ENCODE measurements around the gene PLA2G4D. TPM values are rescaled to one million over a fixed set of nuclear protein-coding genes. Genes with fewer than 3 reads are reported as not detected.

The PLA2G4D gene
- total and polyA plus RNA-seq, 2 donors (not counting 3 experiments of a cell fraction or from before 2014, with no cell fraction given) = not detected

DNA sequence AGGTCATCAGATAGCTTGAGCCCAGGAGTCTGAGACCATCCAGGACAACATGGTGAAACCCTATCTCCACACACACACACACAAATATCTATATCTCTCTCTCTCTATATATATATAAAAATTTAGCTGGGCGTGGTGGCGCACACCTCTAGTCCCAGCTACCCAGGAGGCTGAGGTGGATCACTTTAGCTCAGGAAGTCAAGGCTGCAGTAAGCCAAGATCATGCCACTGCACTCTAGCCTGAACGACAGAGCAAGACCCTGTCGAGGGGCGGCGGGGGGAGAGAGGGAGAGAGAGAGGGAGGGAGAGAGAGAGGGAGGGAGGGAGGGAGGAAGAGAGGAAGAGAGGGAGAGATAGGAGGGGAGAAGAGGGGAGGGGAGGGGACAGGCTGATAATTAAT is 34.1 kb upstream of the PLA2G4D start:
- H3K4me3 ChIP-seq (replicated peaks in 1 of 3; ENCODE audit: insufficient read depth in 1 of 3, low read depth in 1 of 3, low read length in 3 of 3) = no peak overlapping the region
- dilution Hi-C loops (cut with MboI; ENCODE audit: extremely low pct_ligation_motif_present, low sequenced_read_pairs) = no loop called here
- FAIRE-seq = no peak
- no peaks in the 10 kb centered on the region for H3K36me3 ChIP-seq (ENCODE audit: control insufficient read depth in 2 of 2, extremely low read depth in 1 of 2, insufficient read depth in 2 of 2, low read length in 2 of 2)
- no peak overlapping the region for H3K9ac ChIP-seq (replicated peaks; ENCODE audit: extremely low read depth, insufficient read depth, low read length)
- H3K4me2 ChIP-seq (ENCODE audit: insufficient read depth, low read length) = no peak overlapping the region
- H3K27ac ChIP-seq (ENCODE audit: insufficient read depth, low read depth, low read length) = no peak overlapping the region
- H4K20me1 ChIP-seq (replicated peaks; ENCODE audit: control insufficient read depth, extremely low read depth, insufficient read depth, low read length) = no peaks in the 10 kb centered on the region
- no peaks in the 10 kb centered on the region for H3K9me3 ChIP-seq (replicated peaks; ENCODE audit: control insufficient read depth, insufficient read depth, low read length)
- intact Hi-C loops (cut with micrococcal nuclease) = no loop called here
- H2AFZ ChIP-seq (ENCODE audit: low read depth, low read length) = no peak overlapping the region
- no peaks in the 10 kb centered on the region for H3K9me1 ChIP-seq (replicated peaks; ENCODE audit: control insufficient read depth, extremely low read depth, insufficient read depth, low read length)
- CTCF ChIA-PET = interaction anchor here (0.7 to 1.2 kb wide), 3 partner anchors 9 to 15 kb away, joined by 3 to 4 read pairs (median 4); no protein-coding TSS in a partner anchor
- DNase-seq (ENCODE audit: low read depth, low spot score) = no peak
- H3K27me3 ChIP-seq (ENCODE audit: control insufficient read depth in 2 of 2, insufficient read depth in 2 of 2, low read length in 2 of 2) = peaks cover 18 to 21% of the 10 kb centered on the region in 2 experiments
- TF ChIP-seq JUN (IDR thresholded peaks at IDR 0.05; ENCODE audit: borderline replicate concordance, insufficient read depth, insufficient read length, low read depth) (no peak), FOS (IDR thresholded peaks at IDR 0.05; ENCODE audit: borderline replicate concordance, insufficient read depth, low read length) (no peak), POLR2AphosphoS5 (IDR thresholded peaks at IDR 0.05; ENCODE audit: insufficient read depth, low read depth, low read length) (no peak), EZH2 (IDR thresholded peaks at IDR 0.05; ENCODE audit: borderline replicate concordance, low read depth, low read length, severe bottlenecking) (no peak), MYC (IDR thresholded peaks at IDR 0.05; ENCODE audit: low read depth, low read length) (no peak), GATA2 (IDR thresholded peaks at IDR 0.05; ENCODE audit: insufficient read depth, insufficient read length, low read depth, low read length) (no peak), POLR2A (IDR thresholded peaks at IDR 0.05; ENCODE audit: low read depth, low read length) (no peak)
- TF ChIP-seq, protein P1, sequence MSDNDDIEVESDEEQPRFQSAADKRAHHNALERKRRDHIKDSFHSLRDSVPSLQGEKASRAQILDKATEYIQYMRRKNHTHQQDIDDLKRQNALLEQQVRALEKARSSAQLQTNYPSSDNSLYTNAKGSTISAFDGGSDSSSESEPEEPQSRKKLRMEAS (IDR thresholded peaks at IDR 0.05; ENCODE audit: insufficient read depth, insufficient read length) = no peak
- TF ChIP-seq, protein P2, sequence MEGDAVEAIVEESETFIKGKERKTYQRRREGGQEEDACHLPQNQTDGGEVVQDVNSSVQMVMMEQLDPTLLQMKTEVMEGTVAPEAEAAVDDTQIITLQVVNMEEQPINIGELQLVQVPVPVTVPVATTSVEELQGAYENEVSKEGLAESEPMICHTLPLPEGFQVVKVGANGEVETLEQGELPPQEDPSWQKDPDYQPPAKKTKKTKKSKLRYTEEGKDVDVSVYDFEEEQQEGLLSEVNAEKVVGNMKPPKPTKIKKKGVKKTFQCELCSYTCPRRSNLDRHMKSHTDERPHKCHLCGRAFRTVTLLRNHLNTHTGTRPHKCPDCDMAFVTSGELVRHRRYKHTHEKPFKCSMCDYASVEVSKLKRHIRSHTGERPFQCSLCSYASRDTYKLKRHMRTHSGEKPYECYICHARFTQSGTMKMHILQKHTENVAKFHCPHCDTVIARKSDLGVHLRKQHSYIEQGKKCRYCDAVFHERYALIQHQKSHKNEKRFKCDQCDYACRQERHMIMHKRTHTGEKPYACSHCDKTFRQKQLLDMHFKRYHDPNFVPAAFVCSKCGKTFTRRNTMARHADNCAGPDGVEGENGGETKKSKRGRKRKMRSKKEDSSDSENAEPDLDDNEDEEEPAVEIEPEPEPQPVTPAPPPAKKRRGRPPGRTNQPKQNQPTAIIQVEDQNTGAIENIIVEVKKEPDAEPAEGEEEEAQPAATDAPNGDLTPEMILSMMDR (IDR thresholded peaks at IDR 0.05; ENCODE audit: extremely low read depth in 1 of 2, insufficient read depth in 1 of 2, low read depth in 1 of 2, low read length in 2 of 2) = no peak
- H3K79me2 ChIP-seq (ENCODE audit: control insufficient read depth, insufficient read depth, low read length) = no peaks in the 10 kb centered on the region
- no TSS peak for BruUV-seq (replicated peaks)
- POLR2A ChIA-PET = no interaction called here
- H3K4me1 ChIP-seq (ENCODE audit: control insufficient read depth, extremely low read depth, insufficient read depth, low read length) = no peaks in the 10 kb centered on the region
